DOHH2 (cell line): Measurements from ENCODE around the gene SPSB1.

Source experiments
- EZH2phosphoT487 ChIP-seq: fragments of 200-600 bp; sonication (generic); IDR thresholded peaks from 2 replicates; pipeline ENCODE4 v1.6.1; 2017; ENCODE audit warnings: borderline replicate concordance, mild to moderate bottlenecking, antibody characterized with exemption, low read length, moderate library complexity, mixed read lengths
- TF ChIP-seq, protein P1 (sequence below): fragments of 200-600 bp; sonication (generic); IDR thresholded peaks from one replicate; pipeline ENCODE4 v1.5.1; 2014; ENCODE audit warnings: antibody characterized with exemption, mild to moderate bottlenecking, low read depth, low read length; ENCODE audit not compliant: poor library complexity, severe bottlenecking

DNA sequence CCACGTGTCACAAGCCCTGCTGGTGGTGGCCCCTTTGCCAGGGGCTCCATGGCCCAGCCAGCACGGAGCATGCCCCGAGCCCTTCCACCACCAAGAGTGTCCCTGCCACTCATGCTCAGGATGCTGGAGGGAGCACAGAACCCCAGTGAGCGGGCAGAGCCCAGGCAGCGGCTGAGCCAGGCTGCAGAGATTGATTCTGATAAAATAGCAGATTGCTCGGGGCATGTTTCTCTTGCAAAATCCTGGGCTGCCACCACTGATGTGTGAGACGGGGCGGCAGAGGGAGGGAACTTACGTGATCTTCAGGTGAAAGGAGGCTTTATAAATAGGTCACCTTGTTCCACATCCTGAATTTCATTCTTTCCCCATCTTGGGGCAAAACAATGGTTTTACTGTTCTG is 53.2 kb downstream of the SPSB1 start:
- TF ChIP-seq, protein P1, sequence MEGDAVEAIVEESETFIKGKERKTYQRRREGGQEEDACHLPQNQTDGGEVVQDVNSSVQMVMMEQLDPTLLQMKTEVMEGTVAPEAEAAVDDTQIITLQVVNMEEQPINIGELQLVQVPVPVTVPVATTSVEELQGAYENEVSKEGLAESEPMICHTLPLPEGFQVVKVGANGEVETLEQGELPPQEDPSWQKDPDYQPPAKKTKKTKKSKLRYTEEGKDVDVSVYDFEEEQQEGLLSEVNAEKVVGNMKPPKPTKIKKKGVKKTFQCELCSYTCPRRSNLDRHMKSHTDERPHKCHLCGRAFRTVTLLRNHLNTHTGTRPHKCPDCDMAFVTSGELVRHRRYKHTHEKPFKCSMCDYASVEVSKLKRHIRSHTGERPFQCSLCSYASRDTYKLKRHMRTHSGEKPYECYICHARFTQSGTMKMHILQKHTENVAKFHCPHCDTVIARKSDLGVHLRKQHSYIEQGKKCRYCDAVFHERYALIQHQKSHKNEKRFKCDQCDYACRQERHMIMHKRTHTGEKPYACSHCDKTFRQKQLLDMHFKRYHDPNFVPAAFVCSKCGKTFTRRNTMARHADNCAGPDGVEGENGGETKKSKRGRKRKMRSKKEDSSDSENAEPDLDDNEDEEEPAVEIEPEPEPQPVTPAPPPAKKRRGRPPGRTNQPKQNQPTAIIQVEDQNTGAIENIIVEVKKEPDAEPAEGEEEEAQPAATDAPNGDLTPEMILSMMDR, result no peak
- TF ChIP-seq EZH2phosphoT487, result no peak
